Liver (tissue), 9 donors: ENCODE data around the gene HS6ST3. TPM values are rescaled to one million over a fixed set of nuclear protein-coding genes. Genes with fewer than 3 reads are reported as not detected.

Source experiments
- DNase-seq: peaks from one replicate; pipeline ENCODE4 v3.0.0-alpha.2; 2017; ENCODE audit warnings: low spot score
- H3K27ac ChIP-seq, 2 donors: one replicate each; pipeline ENCODE4 v1.7.0; 2013; ENCODE audit warnings: inconsistent platforms in 2 of 2, low read length in 2 of 2, control low read depth in 1 of 2, low read depth in 1 of 2, mild to moderate bottlenecking in 1 of 2
- H3K27me3 ChIP-seq, 4 donors: one replicate each; pipeline versions ENCODE4 v1.6.1 to v1.7.0; 2013; ENCODE audit warnings: low read length in 3 of 4, inconsistent platforms in 1 of 4, mild to moderate bottlenecking in 1 of 4, moderate library complexity in 1 of 4; ENCODE audit not compliant: control insufficient read depth in 4 of 4, insufficient read depth in 4 of 4
- H3K36me3 ChIP-seq, 4 donors: one replicate each; pipeline versions ENCODE4 v1.6.1 to v1.7.0; 2013; ENCODE audit warnings: low read length in 3 of 4, mild to moderate bottlenecking in 3 of 4, low read depth in 1 of 4, moderate library complexity in 1 of 4; ENCODE audit not compliant: control insufficient read depth in 4 of 4, insufficient read depth in 3 of 4
- H3K4me1 ChIP-seq, 4 donors: one replicate each; pipeline versions ENCODE4 v1.6.1 to v1.7.0; 2013; ENCODE audit warnings: low read length in 3 of 4, mild to moderate bottlenecking in 3 of 4, moderate library complexity in 1 of 4; ENCODE audit not compliant: control insufficient read depth in 4 of 4, insufficient read depth in 4 of 4
- H3K4me3 ChIP-seq, 3 donors: one replicate each; pipeline versions ENCODE4 v1.6.1 to v1.7.0; 2013; ENCODE audit warnings: low read length in 3 of 3, control low read depth in 1 of 3, low read depth in 1 of 3, mild to moderate bottlenecking in 1 of 3
- H3K9ac ChIP-seq, 2 donors: one replicate each; pipeline ENCODE4 v1.7.0; 2013; ENCODE audit warnings: low read length in 2 of 2, mild to moderate bottlenecking in 2 of 2, moderate library complexity in 2 of 2, control low read depth in 1 of 2, low read depth in 1 of 2
- H3K9me3 ChIP-seq, 4 donors: one replicate each; pipeline versions ENCODE4 v1.6.1 to v1.7.0; 2013; ENCODE audit warnings: low read length in 3 of 4; ENCODE audit not compliant: control insufficient read depth in 4 of 4
- ATF3 ChIP-seq: IDR thresholded peaks from 2 replicates; pipeline ENCODE4 v1.6.1; 2016; ENCODE audit warnings: antibody characterized with exemption
- CTCF ChIP-seq: fragments of 150-350 bp; IDR thresholded peaks from 2 replicates; pipeline ENCODE4 v1.5.1; 2017; ENCODE audit warnings: improper control_type of control experiment, low read depth, low read length; ENCODE audit not compliant: missing input control
- EGR1 ChIP-seq, 2 donors: IDR thresholded peaks; 2 replicates each; pipeline ENCODE4 v1.6.1; 2016 to 2018; ENCODE audit warnings: antibody characterized with exemption in 2 of 2, low read depth in 2 of 2
- FOXA1 ChIP-seq: IDR thresholded peaks from 2 replicates; pipeline ENCODE4 v1.6.1; 2016; ENCODE audit warnings: antibody characterized with exemption
- FOXA2 ChIP-seq: IDR thresholded peaks from 2 replicates; pipeline ENCODE4 v1.6.1; 2016; ENCODE audit warnings: antibody characterized with exemption
- GABPA ChIP-seq, 2 donors: IDR thresholded peaks in 1 of 2; conservative IDR thresholded peaks in 1 of 2; 2 replicates each; pipeline ENCODE4 v1.6.1; 2016; ENCODE audit warnings: antibody characterized with exemption in 2 of 2, mild to moderate bottlenecking in 1 of 2, moderate library complexity in 1 of 2
- HNF4A ChIP-seq, 2 donors: conservative IDR thresholded peaks; 2 replicates each; pipeline ENCODE4 v1.6.1; 2016; ENCODE audit warnings: antibody characterized with exemption in 2 of 2, mild to moderate bottlenecking in 2 of 2
- HNF4G ChIP-seq: IDR thresholded peaks from 2 replicates; pipeline ENCODE4 v1.6.1; 2016; ENCODE audit warnings: antibody characterized with exemption
- JUND ChIP-seq, 2 donors: IDR thresholded peaks; 2 replicates each; pipeline ENCODE4 v1.6.1; 2016; ENCODE audit warnings: antibody characterized with exemption in 2 of 2
- NR2F2 ChIP-seq: IDR thresholded peaks from 2 replicates; pipeline ENCODE4 v1.6.1; 2016; ENCODE audit warnings: antibody characterized with exemption
- RAD21 ChIP-seq, 2 donors: IDR thresholded peaks; 2 replicates each; pipeline ENCODE4 v1.6.1; 2016; ENCODE audit warnings: antibody characterized with exemption in 2 of 2, mild to moderate bottlenecking in 2 of 2
- SP1 ChIP-seq: IDR thresholded peaks from 2 replicates; pipeline ENCODE4 v1.6.1; 2018; ENCODE audit warnings: antibody characterized with exemption, mild to moderate bottlenecking
- TAF1 ChIP-seq: conservative IDR thresholded peaks from 2 replicates; pipeline ENCODE4 v1.6.1; 2016; ENCODE audit warnings: antibody characterized with exemption, mild to moderate bottlenecking
- YY1 ChIP-seq: IDR thresholded peaks from 2 replicates; pipeline ENCODE4 v1.6.1; 2016; ENCODE audit warnings: antibody characterized with exemption, mild to moderate bottlenecking
- ZBTB33 ChIP-seq: IDR thresholded peaks from 2 replicates; pipeline ENCODE4 v1.6.1; 2016; ENCODE audit warnings: antibody characterized with exemption
- WGBS: extraction: QIAGEN DNeasy Blood & Tissue Kit; methylation state at CpG from one replicate; pipeline ENCODE4 v1.1.7; 2013; 5-methylcytosine and 5-hydroxymethylcytosine counted together
- polyA plus RNA-seq, 2 donors: library from polyadenylated mRNA; stranded (reverse) in 1 of 2; unstranded in 1 of 2; fragments of 200-250 nt in 1 of 2; fragments of >200 nt in 1 of 2; fragmentation: Nextera tagmentation in 1 of 2; extraction: Ambion mirVana in 1 of 2; gene quantifications; one replicate each; pipeline versions ENCODE4 v1.2.1 to v1.2.3, GENCODE V29; 2013 to 2015
- total RNA-seq, 2 donors: library from RNA; depleted of rRNA; stranded (reverse); fragments of >200 nt; gene quantifications; one replicate each; pipeline ENCODE4 v1.2.3, GENCODE V29; 2014
- donor health status: healthy.
- donor health status: healthy.
- donor health status: healthy.
- donor health status: healthy.
- donor health status: healthy.

The HS6ST3 gene
- total and polyA plus RNA-seq, 4 donors: under 0.01 TPM; not detected in 3

GRCh38 chr13:96782186-96782585, 692.3 kb downstream of the HS6ST3 start:
- Histone ChIP-seq H3K9me3 (no peaks in the 10 kb centered on the region), H3K27ac (no peak overlapping the region), H3K9ac (no peak overlapping the region), H3K36me3 (no peaks in the 10 kb centered on the region), H3K27me3 (no peaks in the 10 kb centered on the region), H3K4me3 (no peak overlapping the region), H3K4me1 (no peaks in the 10 kb centered on the region)
- WGBS: 67% methylated on average over 5 of the region's 5 CpGs
- no peak for DNase-seq
- TF ChIP-seq SP1: no peak
- TF ChIP-seq ZBTB33: no peak
- TF ChIP-seq YY1: no peak

GRCh38 chr13:96783057-96783456, 693.1 kb downstream of the HS6ST3 start:
- no peaks in the 10 kb centered on the region for H3K27me3 ChIP-seq
- no peaks in the 10 kb centered on the region for H3K9me3 ChIP-seq
- 86% methylated on average over 2 of the region's 2 CpGs for WGBS
- no peaks in the 10 kb centered on the region for H3K4me1 ChIP-seq
- no peak overlapping the region for H3K4me3 ChIP-seq
- no peak for DNase-seq
- H3K36me3 ChIP-seq: no peaks in the 10 kb centered on the region
- TF ChIP-seq GABPA (IDR thresholded peaks at IDR 0.05 in 1 of 2, conservative IDR thresholded peaks at IDR 0.05 in 1 of 2) (no peak), HNF4A (conservative IDR thresholded peaks at IDR 0.05) (no peak), SP1 (no peak), HNF4G (no peak), ZBTB33 (no peak), CTCF (no peak), TAF1 (no peak), ATF3 (no peak), RAD21 (IDR thresholded peaks at IDR 0.05) (no peak), FOXA2 (no peak), JUND (IDR thresholded peaks at IDR 0.05) (no peak), NR2F2 (no peak), EGR1 (IDR thresholded peaks at IDR 0.05; ENCODE audit: low read depth in 2 of 2) (no peak), FOXA1 (no peak)
- H3K27ac ChIP-seq: no peak overlapping the region
- no peak overlapping the region for H3K9ac ChIP-seq
